ENCODE data around the gene PRG3. TPM values are rescaled to one million over a fixed set of nuclear protein-coding genes. Genes with fewer than 3 reads are reported as not detected.

Gene PRG3
- total RNA-seq, 2 donors from 2014 or later: not detected

DNA sequence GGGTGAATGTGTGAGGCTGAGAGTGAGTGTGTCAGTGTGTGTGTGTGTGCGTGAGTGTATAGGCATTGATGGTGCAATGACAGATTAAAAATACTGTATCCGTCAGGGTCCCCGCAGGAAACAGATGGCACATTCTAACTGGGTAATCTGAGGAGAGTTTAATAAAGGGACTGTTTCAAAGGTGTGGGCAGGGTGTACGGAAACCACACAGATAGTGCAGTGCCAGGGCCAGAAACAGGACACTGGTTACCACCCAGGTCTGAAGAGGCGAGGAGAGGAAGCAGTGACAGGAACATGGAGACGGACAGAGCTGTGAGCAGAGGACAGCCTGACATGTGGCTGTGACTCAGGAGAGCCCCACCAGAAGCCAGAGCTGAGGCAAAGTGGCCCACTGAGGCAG, 26.3 kb downstream of the PRG3 start:
- H3K9me3 ChIP-seq: no peaks in the 10 kb centered on the region
- peaks cover 33% of the 10 kb centered on the region for H3K4me1 ChIP-seq
- no peaks in the 10 kb centered on the region for H3K36me3 ChIP-seq (replicated peaks in 1 of 2; ENCODE audit: insufficient read depth in 1 of 2, low read depth in 2 of 2)
- WGBS, 2 donors: 74 to 83% methylated on average over 6 of the region's 6 CpGs
- DNase-seq (no peak), ATAC-seq (no peak)
- no peak overlapping the region for H3K27ac ChIP-seq
- no peak for TF ChIP-seq POLR2A (IDR thresholded peaks at IDR 0.05)
- TF ChIP-seq, protein P1, sequence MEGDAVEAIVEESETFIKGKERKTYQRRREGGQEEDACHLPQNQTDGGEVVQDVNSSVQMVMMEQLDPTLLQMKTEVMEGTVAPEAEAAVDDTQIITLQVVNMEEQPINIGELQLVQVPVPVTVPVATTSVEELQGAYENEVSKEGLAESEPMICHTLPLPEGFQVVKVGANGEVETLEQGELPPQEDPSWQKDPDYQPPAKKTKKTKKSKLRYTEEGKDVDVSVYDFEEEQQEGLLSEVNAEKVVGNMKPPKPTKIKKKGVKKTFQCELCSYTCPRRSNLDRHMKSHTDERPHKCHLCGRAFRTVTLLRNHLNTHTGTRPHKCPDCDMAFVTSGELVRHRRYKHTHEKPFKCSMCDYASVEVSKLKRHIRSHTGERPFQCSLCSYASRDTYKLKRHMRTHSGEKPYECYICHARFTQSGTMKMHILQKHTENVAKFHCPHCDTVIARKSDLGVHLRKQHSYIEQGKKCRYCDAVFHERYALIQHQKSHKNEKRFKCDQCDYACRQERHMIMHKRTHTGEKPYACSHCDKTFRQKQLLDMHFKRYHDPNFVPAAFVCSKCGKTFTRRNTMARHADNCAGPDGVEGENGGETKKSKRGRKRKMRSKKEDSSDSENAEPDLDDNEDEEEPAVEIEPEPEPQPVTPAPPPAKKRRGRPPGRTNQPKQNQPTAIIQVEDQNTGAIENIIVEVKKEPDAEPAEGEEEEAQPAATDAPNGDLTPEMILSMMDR (IDR thresholded peaks at IDR 0.05): no peak
- no peaks in the 10 kb centered on the region for H3K27me3 ChIP-seq
- H3K4me3 ChIP-seq: no peak overlapping the region
- intact Hi-C loops (cut with DNase I): loop anchor here (10.0 kb wide), 1 partner anchor 290 kb away; the partner anchor contains the start of gene YPEL4

GRCh38 chr11:57353852-57354251, 27.1 kb downstream of the PRG3 start:
- WGBS, 2 donors: 70 to 88% methylated on average over 4 of the region's 4 CpGs
- intact Hi-C loops (cut with DNase I): loop anchor here (10.0 kb wide), 1 partner anchor 291 kb away; the partner anchor contains the start of gene YPEL4
- Histone ChIP-seq H3K36me3 (replicated peaks in 1 of 2; ENCODE audit: insufficient read depth in 1 of 2, low read depth in 2 of 2) (no peaks in the 10 kb centered on the region), H3K4me1 (peaks cover 24% of the 10 kb centered on the region), H3K4me3 (no peak overlapping the region), H3K9me3 (no peaks in the 10 kb centered on the region), H3K27me3 (no peaks in the 10 kb centered on the region), H3K27ac (no peak overlapping the region)
- DNase-seq (no peak), ATAC-seq (no peak)
- TF ChIP-seq, protein P1 (IDR thresholded peaks at IDR 0.05): no peak
- TF ChIP-seq POLR2A (IDR thresholded peaks at IDR 0.05): no peak

DNA sequence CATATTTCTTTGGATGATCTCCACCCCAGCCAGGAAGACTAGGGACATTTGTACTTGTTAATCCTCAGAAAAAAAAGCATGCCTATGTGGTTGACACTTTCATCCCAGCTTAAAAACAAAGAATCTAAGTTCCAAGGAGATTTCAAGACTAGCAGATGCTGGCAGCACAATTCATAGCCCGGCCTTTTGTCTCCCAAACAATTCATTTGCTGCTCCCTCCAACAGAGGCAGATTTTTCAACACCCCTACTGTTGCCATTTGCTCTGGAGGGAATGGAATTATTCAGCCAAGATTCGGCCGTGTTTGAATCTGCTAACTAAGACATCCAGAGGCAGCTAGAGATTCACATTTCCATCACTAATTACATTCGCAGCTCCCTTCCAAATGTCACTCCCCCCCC, 27.5 kb downstream of the PRG3 start:
- Histone ChIP-seq H3K4me3 (no peak overlapping the region), H3K27me3 (no peaks in the 10 kb centered on the region), H3K9me3 (no peaks in the 10 kb centered on the region), H3K4me1 (peaks cover 20% of the 10 kb centered on the region), H3K27ac (no peak overlapping the region), H3K36me3 (replicated peaks in 1 of 2; ENCODE audit: insufficient read depth in 1 of 2, low read depth in 2 of 2) (no peaks in the 10 kb centered on the region)
- no peak for TF ChIP-seq POLR2A (IDR thresholded peaks at IDR 0.05)
- TF ChIP-seq, protein P1 (IDR thresholded peaks at IDR 0.05): no peak
- intact Hi-C loops (cut with DNase I): loop anchor here (10.0 kb wide), 1 partner anchor 291 kb away; the partner anchor contains the start of gene YPEL4
- no peak for ATAC-seq
- DNase-seq: no peak
- WGBS, 2 donors: 60 to 62% methylated on average over 4 of the region's 4 CpGs

GRCh38 chr11:57353036-57353435, 27.9 kb downstream of the PRG3 start:
- 61 to 66% methylated on average over 5 of the region's 5 CpGs for WGBS, 2 donors
- Histone ChIP-seq H3K36me3 (replicated peaks in 1 of 2; ENCODE audit: insufficient read depth in 1 of 2, low read depth in 2 of 2) (no peaks in the 10 kb centered on the region), H3K4me1 (peaks cover 17% of the 10 kb centered on the region), H3K9me3 (no peaks in the 10 kb centered on the region), H3K27me3 (no peaks in the 10 kb centered on the region), H3K27ac (no peak overlapping the region), H3K4me3 (no peak overlapping the region)
- TF ChIP-seq, protein P1 (IDR thresholded peaks at IDR 0.05): no peak
- no peak for TF ChIP-seq POLR2A (IDR thresholded peaks at IDR 0.05)
- intact Hi-C loops (cut with DNase I): loop anchor here (10.0 kb wide), 1 partner anchor 292 kb away; the partner anchor contains the start of gene YPEL4
- ATAC-seq: no peak
- DNase-seq: no peak
